Activated T-cell treated with anti-CD3 and anti-CD28 coated beads, Interleukin-2, amount 50 U/mL, for 24 hours (primary cell): ENCODE results near the gene NECTIN1.

ENCODE experiments used
- DNase-seq: peaks from one replicate; pipeline ENCODE4 v3.0.0-alpha.2; 2020
- H3K27ac Mint-ChIP-seq: 2 replicates; pipeline ENCODE4 v1.8.0; 2020; ENCODE audit warnings: mild to moderate bottlenecking, mixed read lengths
- H3K27me3 Mint-ChIP-seq: 2 replicates; pipeline ENCODE4 v1.8.0; 2020; ENCODE audit warnings: mixed read lengths
- H3K36me3 Mint-ChIP-seq: 2 replicates; pipeline ENCODE4 v1.8.0; 2020; ENCODE audit warnings: low read depth, mixed read lengths
- H3K4me1 Mint-ChIP-seq: 2 replicates; pipeline ENCODE4 v1.8.0; 2020; ENCODE audit warnings: low read depth, mixed read lengths
- H3K4me3 Mint-ChIP-seq: 2 replicates; pipeline ENCODE4 v1.8.0; 2020; ENCODE audit warnings: mild to moderate bottlenecking, moderate library complexity, mixed read lengths
- H3K9me3 Mint-ChIP-seq: 2 replicates; pipeline ENCODE4 v1.8.0; 2020; ENCODE audit warnings: mixed read lengths

Gene NECTIN1

GRCh38 chr11:119716582-119717498 lies 12.2 kb downstream of the NECTIN1 start:
- Mint-ChIP-seq H3K4me3 (no peak overlapping the region), H3K27me3 (peaks cover 7% of the 10 kb centered on the region), H3K27ac (no peak overlapping the region), H3K9me3 (no peaks in the 10 kb centered on the region), H3K4me1 (no peaks in the 10 kb centered on the region), H3K36me3 (no peaks in the 10 kb centered on the region)
- DNase-seq: no peak

- Mint-ChIP-seq H3K9me3 (no peaks in the 10 kb centered on the region), H3K36me3 (no peaks in the 10 kb centered on the region), H3K4me3 (no peak overlapping the region), H3K27me3 (peaks cover 18% of the 10 kb centered on the region), H3K4me1 (peaks cover 3% of the 10 kb centered on the region), H3K27ac (no peak overlapping the region)
- no peak for DNase-seq
These were observed 14.4 kb downstream of the NECTIN1 start for GRCh38 chr11:119714590-119714989.

GRCh38 chr11:119714189-119714588 lies 14.8 kb downstream of the NECTIN1 start:
- DNase-seq: no peak
- H3K27me3 Mint-ChIP-seq: peaks cover 20% of the 10 kb centered on the region
- no peaks in the 10 kb centered on the region for H3K36me3 Mint-ChIP-seq
- no peak overlapping the region for H3K4me3 Mint-ChIP-seq
- H3K4me1 Mint-ChIP-seq: peaks cover 3% of the 10 kb centered on the region
- no peak overlapping the region for H3K27ac Mint-ChIP-seq
- H3K9me3 Mint-ChIP-seq: no peaks in the 10 kb centered on the region

DNA sequence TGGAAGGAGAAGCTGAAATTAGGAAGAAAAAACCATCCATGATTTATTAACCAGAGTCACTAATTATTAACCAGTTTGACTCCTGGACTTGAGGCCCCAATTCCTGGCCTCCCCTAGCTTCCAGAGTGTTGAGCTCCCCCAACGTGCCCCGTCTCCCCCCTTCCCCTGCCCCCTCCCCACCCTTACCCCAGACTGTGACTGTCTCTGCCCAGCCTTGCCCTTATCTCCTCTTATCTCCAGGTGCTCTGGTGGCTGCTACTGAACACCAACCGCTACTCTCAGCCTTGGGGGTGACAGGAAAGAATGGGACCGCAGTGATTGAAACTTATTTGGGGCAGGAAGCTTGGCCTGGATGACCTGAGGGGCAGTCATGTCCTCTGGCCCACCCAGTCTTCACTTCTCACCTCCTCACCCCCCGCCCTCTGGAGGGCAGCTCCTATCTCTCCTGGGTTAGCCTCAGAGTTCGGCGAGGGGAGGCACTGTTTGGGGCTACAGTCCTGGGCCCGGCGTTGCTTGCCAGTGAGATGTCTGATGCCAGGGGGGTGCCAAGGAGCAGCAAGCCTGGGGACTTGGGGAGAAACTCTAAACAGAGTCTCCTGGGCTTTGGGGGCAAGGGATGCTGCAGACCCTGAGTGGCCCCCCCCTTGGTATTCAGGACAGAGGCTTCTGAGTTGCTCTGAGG lies 15.5 kb downstream of the NECTIN1 start:
- Mint-ChIP-seq H3K4me1 (peaks cover 3% of the 10 kb centered on the region), H3K27me3 (peaks cover 27% of the 10 kb centered on the region), H3K9me3 (no peaks in the 10 kb centered on the region), H3K27ac (no peak overlapping the region), H3K4me3 (no peak overlapping the region), H3K36me3 (no peaks in the 10 kb centered on the region)
- no peak for DNase-seq

GRCh38 chr11:119712459-119713358 lies 16.3 kb downstream of the NECTIN1 start:
- H3K4me3 Mint-ChIP-seq: no peak overlapping the region
- H3K27ac Mint-ChIP-seq: no peak overlapping the region
- no peaks in the 10 kb centered on the region for H3K9me3 Mint-ChIP-seq
- DNase-seq: no peak
- H3K27me3 Mint-ChIP-seq: peaks cover 35% of the 10 kb centered on the region
- H3K4me1 Mint-ChIP-seq: peaks cover 3% of the 10 kb centered on the region
- no peaks in the 10 kb centered on the region for H3K36me3 Mint-ChIP-seq

- Mint-ChIP-seq H3K4me3 (no peak overlapping the region), H3K9me3 (no peaks in the 10 kb centered on the region), H3K4me1 (peaks cover 3% of the 10 kb centered on the region), H3K27ac (no peak overlapping the region), H3K27me3 (peaks cover 39% of the 10 kb centered on the region), H3K36me3 (no peaks in the 10 kb centered on the region)
- no peak for DNase-seq
These were observed 17.0 kb downstream of the NECTIN1 start for GRCh38 chr11:119712006-119712405.

DNA sequence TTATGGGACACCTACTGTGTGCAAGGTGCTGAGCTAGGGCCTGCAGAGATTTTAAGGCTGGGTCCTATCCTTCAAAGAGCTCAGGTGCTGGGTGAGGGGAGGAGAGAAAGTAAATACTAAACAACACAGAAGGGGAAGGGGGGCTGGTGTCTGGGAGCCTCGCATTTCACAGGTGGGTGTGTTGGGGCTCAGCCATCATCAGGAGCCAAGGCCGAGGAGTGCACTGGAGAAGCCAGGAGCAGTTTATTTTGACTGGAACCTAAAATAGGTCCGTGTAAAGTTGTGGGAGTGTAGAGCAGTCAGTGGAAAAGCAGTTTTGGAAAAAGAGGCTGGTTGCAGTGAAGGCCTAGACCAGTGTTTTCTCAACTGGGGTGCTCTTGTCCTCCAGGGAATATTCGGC lies 17.5 kb downstream of the NECTIN1 start:
- Mint-ChIP-seq H3K9me3 (no peaks in the 10 kb centered on the region), H3K27me3 (peaks cover 39% of the 10 kb centered on the region), H3K4me3 (no peak overlapping the region), H3K4me1 (peaks cover 3% of the 10 kb centered on the region), H3K27ac (no peak overlapping the region), H3K36me3 (no peaks in the 10 kb centered on the region)
- no peak for DNase-seq

- H3K36me3 Mint-ChIP-seq: no peaks in the 10 kb centered on the region
- DNase-seq: no peak
- H3K9me3 Mint-ChIP-seq: no peaks in the 10 kb centered on the region
- H3K4me3 Mint-ChIP-seq: no peak overlapping the region
- peaks cover 39% of the 10 kb centered on the region for H3K27me3 Mint-ChIP-seq
- peaks cover 3% of the 10 kb centered on the region for H3K4me1 Mint-ChIP-seq
- no peak overlapping the region for H3K27ac Mint-ChIP-seq
These were observed 18.6 kb downstream of the NECTIN1 start for GRCh38 chr11:119710417-119710816.

DNA sequence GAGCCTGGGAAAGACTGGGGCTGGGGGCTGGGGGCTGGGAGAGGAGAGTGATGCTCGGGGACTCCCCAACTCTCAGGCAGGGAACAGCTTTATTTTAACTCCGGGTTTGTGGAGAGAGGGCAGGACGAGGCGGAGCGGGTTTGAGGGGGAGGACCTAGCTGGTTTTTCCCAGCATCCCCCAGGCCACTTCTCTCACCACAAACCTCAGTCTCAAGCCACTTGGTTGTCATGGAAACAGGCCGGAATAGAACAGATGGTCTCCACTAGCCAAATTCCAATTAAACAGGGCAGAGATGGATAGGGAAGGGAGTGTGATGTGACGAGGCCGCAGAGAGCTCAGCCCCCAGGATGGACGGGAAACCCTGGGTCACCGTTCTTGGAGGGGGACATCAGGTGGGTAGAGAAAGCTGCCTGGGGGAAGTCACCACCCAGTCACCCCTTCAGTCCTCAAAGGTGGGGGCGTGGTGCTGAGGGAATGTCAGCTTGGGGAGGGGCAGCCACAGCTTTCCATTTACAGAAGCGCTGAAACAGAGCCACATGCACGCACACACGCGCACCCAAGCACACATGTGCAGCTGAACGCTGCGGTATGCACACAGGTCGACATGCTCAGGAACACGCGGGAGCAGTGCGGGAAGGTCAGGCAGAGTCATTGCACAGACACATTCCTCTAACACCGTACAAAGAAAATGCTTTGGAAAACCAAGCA lies 19.2 kb downstream of the NECTIN1 start:
- no peak for DNase-seq
- Mint-ChIP-seq H3K27me3 (peaks cover 39% of the 10 kb centered on the region), H3K36me3 (no peaks in the 10 kb centered on the region), H3K9me3 (no peaks in the 10 kb centered on the region), H3K4me3 (no peak overlapping the region), H3K4me1 (peaks cover 3% of the 10 kb centered on the region), H3K27ac (no peak overlapping the region)

- H3K4me3 Mint-ChIP-seq: no peak overlapping the region
- no peaks in the 10 kb centered on the region for H3K9me3 Mint-ChIP-seq
- no peak overlapping the region for H3K27ac Mint-ChIP-seq
- peaks cover 39% of the 10 kb centered on the region for H3K27me3 Mint-ChIP-seq
- H3K36me3 Mint-ChIP-seq: no peaks in the 10 kb centered on the region
- DNase-seq: no peak
- H3K4me1 Mint-ChIP-seq: peaks cover 3% of the 10 kb centered on the region
These were observed 19.8 kb downstream of the NECTIN1 start for GRCh38 chr11:119709171-119709570.

GRCh38 chr11:119708384-119708783 lies 20.6 kb downstream of the NECTIN1 start:
- Mint-ChIP-seq H3K4me1 (peaks cover 3% of the 10 kb centered on the region), H3K9me3 (no peaks in the 10 kb centered on the region), H3K27ac (no peak overlapping the region), H3K4me3 (no peak overlapping the region), H3K36me3 (no peaks in the 10 kb centered on the region), H3K27me3 (peaks cover 39% of the 10 kb centered on the region)
- DNase-seq: no peak

GRCh38 chr11:119706887-119707286 lies 22.1 kb downstream of the NECTIN1 start:
- H3K27ac Mint-ChIP-seq: no peak overlapping the region
- no peaks in the 10 kb centered on the region for H3K9me3 Mint-ChIP-seq
- H3K4me3 Mint-ChIP-seq: no peak overlapping the region
- DNase-seq: no peak
- peaks cover 3% of the 10 kb centered on the region for H3K4me1 Mint-ChIP-seq
- H3K36me3 Mint-ChIP-seq: no peaks in the 10 kb centered on the region
- peaks cover 32% of the 10 kb centered on the region for H3K27me3 Mint-ChIP-seq

DNA sequence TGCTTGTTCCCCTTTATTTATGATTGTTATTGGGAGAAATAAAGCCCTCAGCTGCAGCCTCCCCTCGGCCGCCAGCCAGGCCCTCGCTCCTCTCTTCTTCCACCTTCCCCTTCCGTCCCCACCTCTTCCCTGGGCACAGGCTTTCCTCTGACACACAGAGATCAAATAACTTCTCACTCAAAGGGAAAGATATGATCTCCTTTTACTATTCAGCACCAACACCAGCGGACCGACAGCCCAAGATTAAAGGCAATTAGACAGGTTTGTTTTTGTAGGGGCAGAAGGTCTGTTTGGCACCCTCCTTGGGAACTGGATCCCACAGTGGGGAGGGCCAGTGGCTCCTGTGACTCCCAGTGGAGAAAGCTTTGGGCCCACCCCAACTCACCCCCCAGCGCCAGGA lies 23.0 kb downstream of the NECTIN1 start:
- Mint-ChIP-seq H3K36me3 (no peaks in the 10 kb centered on the region), H3K4me3 (no peak overlapping the region), H3K9me3 (no peaks in the 10 kb centered on the region), H3K4me1 (peaks cover 3% of the 10 kb centered on the region), H3K27me3 (peaks cover 32% of the 10 kb centered on the region), H3K27ac (no peak overlapping the region)
- no peak for DNase-seq

DNA sequence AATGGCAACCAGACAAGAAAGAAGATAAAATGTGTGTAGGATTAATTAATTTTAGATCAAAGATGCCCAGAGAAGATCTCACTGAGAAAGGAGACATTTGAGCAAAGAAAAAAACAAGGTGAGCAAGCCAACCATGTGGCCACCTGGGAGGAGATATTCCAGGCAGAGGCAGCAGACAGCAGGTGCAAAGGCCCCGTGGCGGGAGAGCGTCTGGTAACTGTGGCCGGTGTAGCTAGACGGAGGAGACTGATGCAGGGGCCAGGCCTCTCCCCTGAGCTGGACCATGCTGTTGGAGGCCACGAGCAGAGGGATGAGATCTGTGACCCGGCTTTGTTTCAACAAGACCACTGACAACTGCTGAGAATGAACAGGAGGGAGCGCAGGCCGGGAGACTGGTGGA lies 23.6 kb downstream of the NECTIN1 start:
- no peak for DNase-seq
- Mint-ChIP-seq H3K4me1 (peaks cover 3% of the 10 kb centered on the region), H3K36me3 (no peaks in the 10 kb centered on the region), H3K27me3 (peaks cover 27% of the 10 kb centered on the region), H3K9me3 (no peaks in the 10 kb centered on the region), H3K4me3 (no peak overlapping the region), H3K27ac (no peak overlapping the region)
